SU-DHL-6 (cell line): ENCODE data around the gene TIPRL.
A peak's percentile ranks its signal among the peaks of the same experiment; 100 is the strongest.

Experiments
- H2AFZ ChIP-seq: fragments of 200-600 bp; sonication (generic); 2 replicates; pipeline ENCODE4 v1.6.1; 2014; ENCODE audit warnings: low read depth, mild to moderate bottlenecking, moderate library complexity, mixed read lengths, antibody characterized with exemption, low read length; ENCODE audit not compliant: severe bottlenecking
- H3F3A ChIP-seq: fragments of 200-600 bp; shearing (Covaris generic); 2 replicates; pipeline ENCODE4 v1.6.0; 2016; ENCODE audit warnings: antibody characterized with exemption, mild to moderate bottlenecking; ENCODE audit not compliant: insufficient read depth
- H3K27ac ChIP-seq: fragments of 200-600 bp; sonication (generic); 2 replicates; pipeline ENCODE4 v1.5.1; 2016; ENCODE audit warnings: low read depth, mild to moderate bottlenecking, low read length, moderate library complexity, mixed read lengths
- H3K27me3 ChIP-seq: fragments of 200-600 bp; sonication (generic), shearing (Covaris generic); 2 replicates; pipeline ENCODE4 v1.6.0; 2014; ENCODE audit warnings: mild to moderate bottlenecking, low read length
- H3K36me3 ChIP-seq: fragments of 200-600 bp; sonication (generic); 2 replicates; pipeline ENCODE4 v1.6.1; 2014; ENCODE audit warnings: mild to moderate bottlenecking, low read length, mixed read lengths
- H3K4me2 ChIP-seq: fragments of 300-600, 200-600 bp; shearing (Covaris generic), sonication (generic); 2 replicates; pipeline ENCODE4 v1.6.0; 2014; ENCODE audit warnings: low read length, low read depth, mild to moderate bottlenecking; ENCODE audit not compliant: poor library complexity, severe bottlenecking
- H3K4me3 ChIP-seq: fragments of 200-600 bp; sonication (generic); 2 replicates; pipeline ENCODE4 v1.5.1; 2014; ENCODE audit warnings: antibody characterized with exemption, low read length, mild to moderate bottlenecking, mixed read lengths; ENCODE audit not compliant: insufficient read depth, poor library complexity, severe bottlenecking
- H3K79me2 ChIP-seq: fragments of 200-600 bp; sonication (generic); 2 replicates; pipeline ENCODE4 v1.6.1; 2014; ENCODE audit warnings: mild to moderate bottlenecking, low read length, moderate library complexity; ENCODE audit not compliant: insufficient read depth
- H3K9ac ChIP-seq: fragments of 200-600 bp; sonication (generic); 2 replicates; pipeline ENCODE4 v1.7.0; 2014; ENCODE audit warnings: mild to moderate bottlenecking, low read length
- H3K9me2 ChIP-seq: fragments of 200-600 bp; sonication (generic); replicated peaks from 2 replicates; pipeline ENCODE4 v1.6.1; 2014; ENCODE audit warnings: low read length; ENCODE audit not compliant: insufficient read depth
- H3K9me3 ChIP-seq: fragments of 200-600 bp; sonication (generic); 2 replicates; pipeline ENCODE4 v1.6.1; 2014; ENCODE audit warnings: low read length, mixed read lengths; ENCODE audit not compliant: insufficient read depth
- H4K20me1 ChIP-seq: fragments of 200-600 bp; sonication (generic); 2 replicates; pipeline ENCODE4 v1.6.1; 2014; ENCODE audit warnings: low read depth, mild to moderate bottlenecking, antibody characterized with exemption, low read length, moderate library complexity, mixed read lengths
- EZH2phosphoT487 ChIP-seq: fragments of 200-600 bp; sonication (generic), shearing (Covaris generic); conservative IDR thresholded peaks from 2 replicates; pipeline ENCODE4 v1.6.1; 2018; ENCODE audit warnings: mild to moderate bottlenecking, antibody characterized with exemption, low read length, moderate library complexity, mixed read lengths
- TF ChIP-seq, protein P1 (sequence below): fragments of 200-600 bp; sonication (generic); IDR thresholded peaks from one replicate; pipeline ENCODE4 v1.5.1; 2017; ENCODE audit warnings: antibody characterized with exemption, mild to moderate bottlenecking, low read length, moderate library complexity; ENCODE audit not compliant: insufficient read depth, poor library complexity, severe bottlenecking

Gene TIPRL

DNA sequence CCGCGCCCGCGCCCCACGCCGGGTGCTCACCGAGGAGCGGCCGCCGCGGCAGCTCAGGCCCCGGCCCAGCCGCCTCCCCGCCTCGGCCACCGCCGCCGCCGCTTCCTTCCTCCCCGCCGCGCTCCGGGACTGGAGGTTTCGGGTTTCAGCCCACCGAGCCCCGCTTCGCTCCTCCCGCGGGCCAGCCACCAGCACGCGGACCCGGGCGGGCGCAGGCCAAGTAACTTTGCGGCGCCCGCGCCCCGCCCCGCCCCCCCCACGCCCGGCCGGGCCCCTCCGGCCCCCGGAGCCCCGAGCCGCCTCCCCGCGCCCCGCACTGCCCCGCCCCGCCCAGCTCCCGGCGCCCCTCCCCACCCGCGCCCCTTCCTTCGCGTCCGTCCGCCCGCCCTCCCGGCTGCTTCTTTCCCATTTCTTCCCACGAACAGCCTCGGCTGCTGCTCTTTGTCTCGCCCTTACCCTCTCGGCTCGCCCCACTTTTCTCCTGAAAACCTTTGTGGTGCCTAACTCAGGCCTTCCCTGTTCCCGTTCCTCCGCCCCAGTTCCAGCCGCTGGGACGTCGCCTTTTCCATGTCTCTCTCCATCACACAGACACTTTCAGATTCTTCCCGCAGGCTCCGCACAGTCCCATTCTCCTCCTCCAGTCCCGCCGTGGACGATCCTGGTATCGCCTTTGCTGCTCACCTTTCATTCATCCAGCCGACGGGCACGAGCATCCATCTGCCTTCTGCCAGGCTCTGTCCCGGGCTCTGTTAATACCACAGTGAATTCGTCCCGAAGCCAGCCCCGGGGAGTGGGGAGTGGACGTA lies 41.9 kb upstream of the TIPRL start, which contains the start of gene GPR161:
Gene GPR161 (minus strand): TSS at position 222 of the 806 bp plus-strand sequence. CDS start 32,080 bp downstream, outside the sequence.
- peak within 1 kb of the TSS; percentile 61 for H3K4me2 ChIP-seq
- H3K27me3 ChIP-seq: no peaks in the 10 kb centered on the region; the same call in 1 of the 2 replicates
- H2AFZ ChIP-seq: peak within 1 kb of the TSS; percentile 88
- H3K27ac ChIP-seq: no peak within 1 kb of the TSS
- peak within 1 kb of the TSS; percentile 29; the same call in 1 of the 2 replicates for H3K9ac ChIP-seq
- H3F3A ChIP-seq: peaks cover 6% of the 10 kb centered on the region; the same call in 1 of the 2 replicates
- no peaks in the 10 kb centered on the region for H3K79me2 ChIP-seq
- H4K20me1 ChIP-seq: no peaks in the 10 kb centered on the region
- H3K4me3 ChIP-seq: peak within 1 kb of the TSS; percentile 51
- no peaks in the 10 kb centered on the region for H3K9me2 ChIP-seq
- 0 out of 2 replicates have a peak, but pooled peaks have one; percentile 82 for TF ChIP-seq EZH2phosphoT487
- TF ChIP-seq, protein P1, sequence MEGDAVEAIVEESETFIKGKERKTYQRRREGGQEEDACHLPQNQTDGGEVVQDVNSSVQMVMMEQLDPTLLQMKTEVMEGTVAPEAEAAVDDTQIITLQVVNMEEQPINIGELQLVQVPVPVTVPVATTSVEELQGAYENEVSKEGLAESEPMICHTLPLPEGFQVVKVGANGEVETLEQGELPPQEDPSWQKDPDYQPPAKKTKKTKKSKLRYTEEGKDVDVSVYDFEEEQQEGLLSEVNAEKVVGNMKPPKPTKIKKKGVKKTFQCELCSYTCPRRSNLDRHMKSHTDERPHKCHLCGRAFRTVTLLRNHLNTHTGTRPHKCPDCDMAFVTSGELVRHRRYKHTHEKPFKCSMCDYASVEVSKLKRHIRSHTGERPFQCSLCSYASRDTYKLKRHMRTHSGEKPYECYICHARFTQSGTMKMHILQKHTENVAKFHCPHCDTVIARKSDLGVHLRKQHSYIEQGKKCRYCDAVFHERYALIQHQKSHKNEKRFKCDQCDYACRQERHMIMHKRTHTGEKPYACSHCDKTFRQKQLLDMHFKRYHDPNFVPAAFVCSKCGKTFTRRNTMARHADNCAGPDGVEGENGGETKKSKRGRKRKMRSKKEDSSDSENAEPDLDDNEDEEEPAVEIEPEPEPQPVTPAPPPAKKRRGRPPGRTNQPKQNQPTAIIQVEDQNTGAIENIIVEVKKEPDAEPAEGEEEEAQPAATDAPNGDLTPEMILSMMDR: no peak
- no peaks in the 10 kb centered on the region for H3K36me3 ChIP-seq
- no peaks in the 10 kb centered on the region for H3K9me3 ChIP-seq

DNA sequence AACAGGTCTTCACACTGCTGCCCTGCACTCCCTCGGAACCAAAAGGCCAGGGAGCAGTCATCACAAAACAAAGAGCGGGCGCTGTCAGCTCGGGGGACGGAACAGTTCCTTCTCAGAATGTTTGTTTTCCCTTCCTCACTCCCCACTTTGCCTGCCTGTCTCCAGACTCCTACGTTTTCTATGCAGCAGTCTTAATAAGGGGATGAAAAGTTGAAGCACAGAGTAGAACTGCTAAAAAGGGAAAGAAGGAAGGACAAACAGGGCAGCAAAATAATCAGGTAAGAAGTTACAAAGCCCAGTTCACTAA lies 41.3 kb upstream of the TIPRL start:
- Histone ChIP-seq H3K36me3 (no peaks in the 10 kb centered on the region), H4K20me1 (no peaks in the 10 kb centered on the region), H3K9me2 (no peaks in the 10 kb centered on the region), H3K9me3 (no peaks in the 10 kb centered on the region), H3K27me3 (no peaks in the 10 kb centered on the region; the same call in 1 of the 2 replicates), H3K4me2 (peak overlapping the region; percentile 61), H3K9ac (no peak overlapping the region), H3F3A (peaks cover 6% of the 10 kb centered on the region; the same call in 1 of the 2 replicates), H3K4me3 (no peak overlapping the region), H3K79me2 (no peaks in the 10 kb centered on the region), H3K27ac (no peak overlapping the region), H2AFZ (peak overlapping the region; percentile 88)
- TF ChIP-seq, protein P1: no peak
- no peak for TF ChIP-seq EZH2phosphoT487

DNA sequence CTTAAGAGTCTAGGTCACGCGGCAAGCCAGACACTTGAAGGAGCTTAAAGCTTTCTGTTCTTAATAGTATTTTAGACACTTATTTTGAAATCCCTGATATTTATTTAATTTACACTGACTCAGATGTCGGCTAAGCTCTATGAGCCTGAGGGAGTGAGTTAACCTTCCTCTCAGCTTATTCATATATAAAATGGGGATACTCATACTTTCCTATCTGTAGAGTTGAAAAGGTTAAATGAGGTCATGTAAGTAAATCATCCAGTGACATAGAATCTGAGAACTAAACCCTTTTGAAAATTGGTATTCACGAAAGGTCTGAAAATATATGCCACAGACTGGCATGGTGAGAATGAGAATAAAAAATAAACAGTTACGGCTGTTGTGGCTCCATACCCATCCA lies 40.6 kb upstream of the TIPRL start:
- no peak overlapping the region for H3K9ac ChIP-seq
- H3K4me3 ChIP-seq: no peak overlapping the region
- H3K27ac ChIP-seq: no peak overlapping the region
- H3K27me3 ChIP-seq: no peaks in the 10 kb centered on the region; the same call in 1 of the 2 replicates
- H3K4me2 ChIP-seq: no peak overlapping the region
- H4K20me1 ChIP-seq: no peaks in the 10 kb centered on the region
- no peaks in the 10 kb centered on the region for H3K79me2 ChIP-seq
- no peaks in the 10 kb centered on the region for H3K9me3 ChIP-seq
- H2AFZ ChIP-seq: no peak overlapping the region
- no peaks in the 10 kb centered on the region for H3K36me3 ChIP-seq
- no peak for TF ChIP-seq EZH2phosphoT487
- TF ChIP-seq, protein P1: no peak
- H3F3A ChIP-seq: peaks cover 6% of the 10 kb centered on the region; the same call in 1 of the 2 replicates
- H3K9me2 ChIP-seq: no peaks in the 10 kb centered on the region
